Muscle layer of duodenum (tissue), 2 donors: ENCODE data around the gene SIGLEC10.
"Not testable (repeated sequence)": the region's sequence is repeated elsewhere in the genome, so short reads cannot be mapped to it uniquely, and the experiment has no call there.

Experiments used
- H3K27ac ChIP-seq: one replicate; pipeline ENCODE4 v1.7.0; 2013; ENCODE audit warnings: mild to moderate bottlenecking, low read length
- H3K27me3 ChIP-seq: one replicate; pipeline ENCODE4 v1.7.0; 2013; ENCODE audit warnings: low read depth, mild to moderate bottlenecking, control low read depth, low read length
- H3K36me3 ChIP-seq, 2 donors: one replicate each; pipeline ENCODE4 v1.7.0; 2013; ENCODE audit warnings: low read length in 2 of 2, control low read depth in 1 of 2, mild to moderate bottlenecking in 1 of 2; ENCODE audit not compliant: insufficient read depth in 2 of 2, control insufficient read depth in 1 of 2
- H3K4me1 ChIP-seq, 2 donors: one replicate each; pipeline ENCODE4 v1.7.0; 2013; ENCODE audit warnings: low read length in 2 of 2, mild to moderate bottlenecking in 2 of 2, control low read depth in 1 of 2, moderate library complexity in 1 of 2; ENCODE audit not compliant: insufficient read depth in 2 of 2, control insufficient read depth in 1 of 2
- H3K4me3 ChIP-seq, 2 donors: one replicate each; pipeline ENCODE4 v1.7.0; 2013; ENCODE audit warnings: low read length in 2 of 2, low read depth in 1 of 2, mild to moderate bottlenecking in 1 of 2
- H3K9me3 ChIP-seq, 2 donors: one replicate each; pipeline ENCODE4 v1.7.0; 2013; ENCODE audit warnings: low read length in 2 of 2, control low read depth in 1 of 2, mild to moderate bottlenecking in 1 of 2; ENCODE audit not compliant: control insufficient read depth in 1 of 2
- donor health status: healthy.

Gene SIGLEC10

DNA sequence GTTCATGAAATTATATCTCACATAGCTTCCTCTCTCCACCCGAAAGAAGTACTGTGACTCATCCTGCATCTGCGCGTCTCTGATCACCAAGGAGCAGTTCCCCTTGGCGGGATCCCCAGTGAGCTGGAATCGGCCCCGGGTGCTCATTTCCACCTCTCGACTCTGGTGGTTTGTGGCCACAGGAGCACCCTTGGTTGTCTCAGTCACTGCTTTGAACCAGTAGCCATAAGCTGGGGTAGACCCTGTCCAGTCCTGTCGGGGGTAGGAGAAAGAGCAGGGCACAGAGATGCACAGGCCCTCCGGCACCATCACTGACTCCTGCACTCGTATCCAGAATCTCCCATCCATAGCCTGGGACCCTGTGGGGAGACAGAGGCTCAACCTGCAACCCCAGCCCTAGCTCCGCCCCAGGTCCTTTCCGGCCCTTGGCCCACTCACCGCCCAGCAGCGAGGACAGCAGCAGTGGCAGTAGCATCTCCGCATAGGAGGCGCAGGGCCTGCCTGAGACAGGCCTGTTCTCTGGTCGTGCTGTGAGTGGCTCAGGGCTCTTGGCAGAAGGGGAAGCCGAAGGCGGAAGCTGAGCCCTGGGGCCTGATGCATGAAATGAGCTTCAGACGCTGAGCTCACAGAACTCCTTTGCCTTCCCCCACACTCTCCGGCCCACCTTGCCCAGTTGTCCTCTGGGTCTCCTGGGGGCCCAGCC, at the start of gene SIGLEC10:
SIGLEC10 (minus strand) TSS at position 536 of the 703 bp plus-strand sequence; CDS start at position 475, 61 bp downstream.
- Histone ChIP-seq H3K9me3 (no peaks in the 10 kb centered on the region), H3K4me1 (no peaks in the 10 kb centered on the region), H3K27ac (no peak within 1 kb of the TSS), H3K4me3 (no peak within 1 kb of the TSS), H3K36me3 (no peaks in the 10 kb centered on the region), H3K27me3 (no peaks in the 10 kb centered on the region)

DNA sequence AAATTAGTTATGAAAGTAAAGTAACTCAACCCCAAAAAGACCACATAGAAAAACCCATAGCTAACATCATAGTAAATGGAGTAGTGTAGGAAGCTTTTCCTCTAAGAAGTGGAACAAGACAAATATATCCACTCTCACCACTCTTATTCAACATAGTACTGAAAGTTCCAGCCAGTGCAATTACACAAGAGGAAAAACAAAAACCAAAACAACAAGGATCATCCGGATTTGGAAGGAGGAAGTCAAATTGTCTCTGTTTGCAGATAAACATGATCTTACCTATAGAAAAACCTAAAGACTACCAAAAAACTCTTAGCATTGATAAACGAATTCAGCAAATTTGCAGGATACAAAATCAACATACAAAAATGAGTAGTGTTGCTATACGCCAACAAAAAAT, 49.3 kb upstream of the SIGLEC10 start:
- H3K4me3 ChIP-seq: no peak overlapping the region
- peaks cover 4% of the 10 kb centered on the region for H3K27me3 ChIP-seq
- H3K4me1 ChIP-seq: no peaks in the 10 kb centered on the region

GRCh38 chr19:51463976-51464581, 46.6 kb upstream of the SIGLEC10 start:
- not testable (repeated sequence) for H3K27ac ChIP-seq, H3K27me3 ChIP-seq, H3K36me3 ChIP-seq, H3K9me3 ChIP-seq, H3K4me1 ChIP-seq, H3K4me3 ChIP-seq

More for the DNA sequence above, 49.3 kb upstream of the SIGLEC10 start:
- Histone ChIP-seq H3K27ac (no peak overlapping the region), H3K9me3 (no peaks in the 10 kb centered on the region), H3K36me3 (no peaks in the 10 kb centered on the region)

DNA sequence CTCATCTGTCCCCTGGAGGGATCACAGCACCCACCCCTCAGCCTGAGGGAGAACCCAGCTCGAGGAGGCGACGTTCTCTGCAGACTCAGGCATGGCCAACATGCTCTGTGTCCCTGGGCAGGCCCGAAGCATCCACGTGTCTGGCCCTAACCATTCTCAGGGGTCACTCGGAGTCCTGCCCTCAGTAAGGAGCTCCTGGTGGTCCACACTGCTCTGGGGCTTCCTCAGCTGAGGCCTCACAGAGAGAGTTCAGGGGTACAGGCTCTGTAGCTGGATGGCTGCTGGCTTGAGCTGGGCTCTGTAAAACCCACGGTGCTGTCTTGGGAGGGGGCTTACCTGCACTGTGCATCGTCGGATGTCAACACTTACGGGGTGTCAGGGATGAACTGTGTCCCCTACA, 45.2 kb upstream of the SIGLEC10 start:
- Histone ChIP-seq H3K4me3 (no peak overlapping the region), H3K4me1 (peaks cover 0 to 6% of the 10 kb centered on the region in 2 donors), H3K27ac (no peak overlapping the region), H3K36me3 (no peaks in the 10 kb centered on the region), H3K9me3 (no peaks in the 10 kb centered on the region), H3K27me3 (peaks cover 4% of the 10 kb centered on the region)

- H3K27me3 ChIP-seq: peaks cover 4% of the 10 kb centered on the region
- H3K36me3 ChIP-seq: no peaks in the 10 kb centered on the region
- no peak overlapping the region for H3K27ac ChIP-seq
- no peak overlapping the region for H3K4me3 ChIP-seq
- H3K4me1 ChIP-seq: peaks cover 0 to 6% of the 10 kb centered on the region in 2 donors
- no peaks in the 10 kb centered on the region for H3K9me3 ChIP-seq
These were observed 44.8 kb upstream of the SIGLEC10 start for GRCh38 chr19:51462276-51462675.

GRCh38 chr19:51461723-51462161, 44.3 kb upstream of the SIGLEC10 start:
- H3K4me1 ChIP-seq: peaks cover 0 to 6% of the 10 kb centered on the region in 2 donors
- peaks cover 5% of the 10 kb centered on the region for H3K27me3 ChIP-seq
- H3K4me3 ChIP-seq: no peak overlapping the region
- no peak overlapping the region for H3K27ac ChIP-seq
- no peaks in the 10 kb centered on the region for H3K36me3 ChIP-seq
- no peaks in the 10 kb centered on the region for H3K9me3 ChIP-seq

GRCh38 chr19:51460164-51460992, 42.9 kb upstream of the SIGLEC10 start:
- no peaks in the 10 kb centered on the region for H3K36me3 ChIP-seq
- H3K4me3 ChIP-seq: peak overlapping the region in 1 of 2 donors; percentile 30
- H3K9me3 ChIP-seq: peaks cover 0 to 2% of the 10 kb centered on the region in 2 donors
- no peak overlapping the region for H3K27ac ChIP-seq
- H3K27me3 ChIP-seq: peaks cover 9% of the 10 kb centered on the region
- H3K4me1 ChIP-seq: peaks cover 0 to 6% of the 10 kb centered on the region in 2 donors

GRCh38 chr19:51458899-51459505, 41.6 kb upstream of the SIGLEC10 start:
- peaks cover 0 to 2% of the 10 kb centered on the region in 2 donors for H3K9me3 ChIP-seq
- peaks cover 9% of the 10 kb centered on the region for H3K27me3 ChIP-seq
- H3K4me1 ChIP-seq: peaks cover 0 to 6% of the 10 kb centered on the region in 2 donors
- no peak overlapping the region for H3K27ac ChIP-seq
- no peak overlapping the region for H3K4me3 ChIP-seq
- H3K36me3 ChIP-seq: no peaks in the 10 kb centered on the region

DNA sequence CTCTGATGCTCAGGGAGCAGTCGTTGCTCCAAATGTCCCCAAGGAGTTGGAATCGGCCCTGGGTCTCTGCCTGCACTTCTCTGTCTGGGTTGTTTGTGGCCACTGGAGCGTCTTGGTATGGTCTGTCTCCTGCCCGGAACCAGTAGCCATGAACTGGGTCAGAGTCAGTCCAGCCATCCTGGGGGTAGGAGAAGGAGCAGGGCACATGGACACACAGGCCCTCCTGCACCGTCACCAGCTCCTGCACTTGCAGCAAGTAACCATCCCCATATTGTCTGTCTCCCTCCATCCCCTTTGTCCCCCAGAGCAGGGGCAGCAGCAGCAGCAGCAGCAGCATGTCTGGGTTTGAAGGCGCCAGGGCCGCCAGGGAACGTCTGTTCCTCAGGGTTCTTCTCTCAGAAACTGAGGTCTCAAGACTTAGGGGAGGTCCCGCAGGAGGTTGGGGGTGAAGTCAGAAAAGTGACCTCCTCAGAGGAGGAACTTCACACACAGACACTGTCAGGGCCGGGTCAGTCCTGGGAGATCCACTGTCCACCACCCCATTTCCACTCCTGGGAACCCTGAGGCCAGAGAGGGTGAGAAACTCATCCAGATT, 40.7 kb upstream of the SIGLEC10 start, which contains the start of gene SIGLEC8:
SIGLEC8 (minus strand) TSS at position 404 of the 595 bp plus-strand sequence; CDS start at position 337, 67 bp downstream.
- H3K9me3 ChIP-seq: peaks cover 0 to 2% of the 10 kb centered on the region in 2 donors
- no peak within 1 kb of the TSS for H3K27ac ChIP-seq
- H3K27me3 ChIP-seq: peaks cover 9% of the 10 kb centered on the region
- no peaks in the 10 kb centered on the region for H3K36me3 ChIP-seq
- H3K4me3 ChIP-seq: no peak within 1 kb of the TSS
- H3K4me1 ChIP-seq: peaks cover 0 to 6% of the 10 kb centered on the region in 2 donors

DNA sequence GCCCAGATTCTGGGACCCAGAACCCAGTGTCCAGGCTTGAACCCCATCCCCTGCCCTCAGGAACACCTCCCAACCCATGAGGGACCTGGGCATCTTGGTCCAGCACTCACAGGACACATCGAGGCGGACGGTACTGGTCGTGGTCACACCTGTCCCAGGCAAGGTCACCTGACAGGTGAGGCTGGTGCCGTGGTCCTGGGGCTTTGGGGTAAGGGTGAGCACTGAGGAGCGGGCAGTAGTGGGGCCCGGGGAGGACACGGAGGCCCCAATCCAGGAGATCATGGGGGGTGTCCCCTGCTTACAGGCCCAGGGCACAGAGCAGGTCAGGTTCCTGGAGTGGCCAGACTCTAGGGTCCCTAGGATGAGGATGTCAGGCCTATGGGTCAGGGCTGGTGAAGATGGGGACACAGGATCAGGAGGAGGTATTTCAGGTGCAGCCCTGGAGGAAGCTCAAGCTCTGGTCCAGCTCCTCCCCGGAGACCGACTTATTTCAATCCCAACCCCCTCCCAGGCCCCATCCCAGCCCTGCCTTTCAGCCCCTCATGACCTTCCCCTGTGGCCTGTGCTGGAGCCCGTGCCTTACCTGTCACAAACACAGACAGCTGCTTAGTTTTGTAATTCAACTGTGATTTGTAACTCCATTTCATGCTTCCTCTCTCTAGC, 40.0 kb upstream of the SIGLEC10 start:
- Histone ChIP-seq H3K9me3 (peaks cover 0 to 2% of the 10 kb centered on the region in 2 donors), H3K36me3 (no peaks in the 10 kb centered on the region), H3K4me3 (no peak overlapping the region), H3K27ac (no peak overlapping the region), H3K4me1 (peaks cover 0 to 6% of the 10 kb centered on the region in 2 donors), H3K27me3 (peaks cover 8% of the 10 kb centered on the region)
